Brain microvascular endothelial cell (primary cell): ENCODE data around the gene HOMER2.

Experiments used
- DNase-seq: peaks from one replicate; pipeline ENCODE4 v3.0.0-alpha.2; 2020
- H3K27ac ChIP-seq: fragments of 250-450 bp; sonication (Bioruptor Pico); 2 replicates; pipeline ENCODE4 v1.5.1; 2020; ENCODE audit warnings: mild to moderate bottlenecking, moderate library complexity
- H3K27me3 ChIP-seq: fragments of 250-450 bp; sonication (Bioruptor Pico); replicated peaks from 2 replicates; pipeline ENCODE4 v1.5.1; 2020; ENCODE audit warnings: mild to moderate bottlenecking
- H3K36me3 ChIP-seq: fragments of 250-450 bp; sonication (Bioruptor Pico); replicated peaks from 2 replicates; pipeline ENCODE4 v1.5.1; 2020; ENCODE audit warnings: mild to moderate bottlenecking
- H3K4me3 ChIP-seq: 2 replicates; pipeline ENCODE4 v1.5.1; 2011; ENCODE audit warnings: low read depth, mild to moderate bottlenecking, control low read depth, low read length, moderate library complexity
- in situ Hi-C: cut with HindIII; loops from 2 replicates; pipeline ENCODE4 v1.10.0; 2017; ENCODE audit warnings: low sequenced_read_pairs, low pct_ligation_motif_present
- TF ChIP-seq, protein P1 (sequence below): IDR thresholded peaks from 2 replicates; pipeline ENCODE4 v1.5.1; 2011; ENCODE audit warnings: low read depth, mild to moderate bottlenecking, moderate library complexity, low read length, control low read depth, inconsistent platforms; ENCODE audit errors: missing control alignments

Gene HOMER2

DNA sequence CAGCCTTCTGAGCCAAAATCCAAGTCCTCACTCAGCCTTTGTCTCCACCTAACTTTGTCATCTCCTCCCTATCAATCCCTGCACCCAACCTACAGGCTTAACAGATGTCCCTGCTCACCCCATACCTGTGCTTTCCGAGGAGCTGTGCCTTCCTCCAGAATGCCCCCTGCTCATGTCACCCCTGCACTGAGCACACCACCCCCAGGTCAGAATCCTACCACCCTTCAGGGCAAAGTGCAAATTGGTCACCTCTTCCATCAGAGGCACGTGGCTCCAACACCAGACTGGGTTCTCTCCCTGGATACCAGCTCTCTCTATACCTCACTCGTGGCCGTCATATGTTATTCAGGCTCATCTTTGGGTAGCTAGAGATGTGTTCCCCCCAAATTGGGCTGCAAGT lies 29.8 kb downstream of the HOMER2 start:
- TF ChIP-seq, protein P1, sequence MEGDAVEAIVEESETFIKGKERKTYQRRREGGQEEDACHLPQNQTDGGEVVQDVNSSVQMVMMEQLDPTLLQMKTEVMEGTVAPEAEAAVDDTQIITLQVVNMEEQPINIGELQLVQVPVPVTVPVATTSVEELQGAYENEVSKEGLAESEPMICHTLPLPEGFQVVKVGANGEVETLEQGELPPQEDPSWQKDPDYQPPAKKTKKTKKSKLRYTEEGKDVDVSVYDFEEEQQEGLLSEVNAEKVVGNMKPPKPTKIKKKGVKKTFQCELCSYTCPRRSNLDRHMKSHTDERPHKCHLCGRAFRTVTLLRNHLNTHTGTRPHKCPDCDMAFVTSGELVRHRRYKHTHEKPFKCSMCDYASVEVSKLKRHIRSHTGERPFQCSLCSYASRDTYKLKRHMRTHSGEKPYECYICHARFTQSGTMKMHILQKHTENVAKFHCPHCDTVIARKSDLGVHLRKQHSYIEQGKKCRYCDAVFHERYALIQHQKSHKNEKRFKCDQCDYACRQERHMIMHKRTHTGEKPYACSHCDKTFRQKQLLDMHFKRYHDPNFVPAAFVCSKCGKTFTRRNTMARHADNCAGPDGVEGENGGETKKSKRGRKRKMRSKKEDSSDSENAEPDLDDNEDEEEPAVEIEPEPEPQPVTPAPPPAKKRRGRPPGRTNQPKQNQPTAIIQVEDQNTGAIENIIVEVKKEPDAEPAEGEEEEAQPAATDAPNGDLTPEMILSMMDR: no peak
- H3K4me3 ChIP-seq: no peak overlapping the region
- H3K27me3 ChIP-seq: no peaks in the 10 kb centered on the region
- H3K27ac ChIP-seq: no peak overlapping the region
- DNase-seq: no peak
- H3K36me3 ChIP-seq: no peaks in the 10 kb centered on the region
- in situ Hi-C loops: no loop called here

- in situ Hi-C loops: no loop called here
- Histone ChIP-seq H3K4me3 (no peak overlapping the region), H3K36me3 (no peaks in the 10 kb centered on the region), H3K27ac (no peak overlapping the region), H3K27me3 (no peaks in the 10 kb centered on the region)
- TF ChIP-seq, protein P1: no peak
- no peak for DNase-seq
These were observed 30.6 kb downstream of the HOMER2 start for GRCh38 chr15:82921939-82922338.

DNA sequence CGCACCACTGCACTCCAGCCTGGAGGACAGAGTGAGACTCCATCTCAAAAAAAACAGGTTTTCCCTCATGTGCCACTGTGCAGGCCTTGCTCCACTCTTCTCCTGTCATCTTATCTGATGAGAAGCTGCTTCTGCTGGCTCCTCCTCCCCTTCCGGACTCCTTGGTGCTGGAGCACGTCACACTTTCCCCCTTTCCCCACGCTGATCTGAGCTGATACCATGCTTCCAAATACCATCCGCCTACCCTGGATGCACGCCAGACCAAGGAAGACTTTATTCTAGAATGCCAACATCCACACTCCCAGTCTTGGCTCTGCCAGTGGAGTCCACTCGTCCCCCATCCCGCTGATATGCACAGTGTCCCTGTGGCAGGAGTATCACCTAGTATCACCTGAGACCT lies 31.3 kb downstream of the HOMER2 start:
- in situ Hi-C loops: no loop called here
- TF ChIP-seq, protein P1: no peak
- H3K4me3 ChIP-seq: no peak overlapping the region
- no peak overlapping the region for H3K27ac ChIP-seq
- no peaks in the 10 kb centered on the region for H3K27me3 ChIP-seq
- DNase-seq: no peak
- H3K36me3 ChIP-seq: no peaks in the 10 kb centered on the region

GRCh38 chr15:82919231-82919886 lies 33.2 kb downstream of the HOMER2 start:
- no peaks in the 10 kb centered on the region for H3K27me3 ChIP-seq
- H3K4me3 ChIP-seq: no peak overlapping the region
- H3K36me3 ChIP-seq: no peaks in the 10 kb centered on the region
- in situ Hi-C loops: no loop called here
- no peak overlapping the region for H3K27ac ChIP-seq
- DNase-seq: no peak
- TF ChIP-seq, protein P1: no peak

DNA sequence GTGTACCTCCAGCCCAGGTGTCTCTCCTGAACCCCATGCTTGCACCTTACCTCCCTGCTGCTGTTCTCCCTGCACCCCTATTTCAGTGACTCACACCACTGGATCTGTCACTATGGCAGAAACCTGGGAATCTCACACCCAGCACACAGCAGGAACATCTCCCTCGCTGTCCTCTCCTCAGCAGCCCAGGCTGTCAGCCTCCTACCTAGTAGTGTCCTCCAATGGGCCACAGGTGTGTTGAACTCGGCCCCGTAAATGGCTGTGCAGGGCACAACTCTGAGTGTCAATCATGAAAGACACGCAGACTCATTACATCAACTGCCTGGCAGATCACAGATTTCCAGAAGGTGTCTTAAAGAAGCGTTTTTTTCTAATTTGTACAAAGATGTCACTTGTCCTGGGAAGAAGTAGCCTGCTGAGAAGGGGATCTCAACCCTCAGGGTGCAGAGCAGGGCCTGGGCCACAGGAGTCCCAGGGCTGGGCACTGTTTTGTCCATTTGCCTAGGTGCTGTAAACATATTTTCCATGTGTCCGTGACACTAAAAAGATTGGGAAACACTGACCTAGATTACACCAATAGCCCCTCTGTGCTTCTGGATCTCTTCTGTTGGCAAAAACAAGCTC lies 33.8 kb downstream of the HOMER2 start:
- Histone ChIP-seq H3K36me3 (no peaks in the 10 kb centered on the region), H3K27me3 (no peaks in the 10 kb centered on the region), H3K4me3 (no peak overlapping the region), H3K27ac (no peak overlapping the region)
- no peak for DNase-seq
- in situ Hi-C loops: no loop called here
- TF ChIP-seq, protein P1: no peak
